ENCODE data around the gene COL4A5.
"Not testable (repeated sequence)": the region's sequence is repeated elsewhere in the genome, so short reads cannot be mapped to it uniquely, and the experiment has no call there.

COL4A5 gene

GRCh38 chrX:108453841-108454240 is 14.2 kb downstream of the COL4A5 start:
- DNase-seq: no peak
- CTCF ChIA-PET: no interaction called here
- H3K27me3 ChIP-seq (replicated peaks in 2 of 5; ENCODE audit: control insufficient read depth in 4 of 5, insufficient read depth in 5 of 5, low read length in 4 of 5): peaks cover 0 to 2% (median 0%) of the 10 kb centered on the region in 5 experiments
- peaks cover 0 to 1% (median 0%) of the 10 kb centered on the region in 5 experiments for H3K9me3 ChIP-seq (ENCODE audit: control extremely low read depth in 1 of 5, control insufficient read depth in 4 of 5, insufficient read depth in 2 of 5, low read depth in 1 of 5, low read length in 4 of 5)
- WGBS (ENCODE audit: insufficient coverage): 86% methylated on average over 1 of the region's 3 CpGs
- no peaks in the 10 kb centered on the region for H3K4me1 ChIP-seq (ENCODE audit: control extremely low read depth in 1 of 4, control insufficient read depth in 4 of 4, insufficient read depth in 4 of 4, low read length in 3 of 4)
- POLR2A ChIA-PET: no interaction called here
- H3K27ac ChIP-seq (ENCODE audit: insufficient read depth in 1 of 2, low read depth in 1 of 2, low read length in 2 of 2, poor library complexity in 1 of 2, severe bottlenecking in 2 of 2): no peak overlapping the region
- no peaks in the 10 kb centered on the region for H3K36me3 ChIP-seq (ENCODE audit: control insufficient read depth in 4 of 4, insufficient read depth in 4 of 4, low read length in 3 of 4)
- no peak overlapping the region for H3K4me3 ChIP-seq (ENCODE audit: control insufficient read depth in 1 of 7, extremely low read depth in 1 of 7, insufficient read depth in 4 of 7, low read depth in 2 of 7, low read length in 6 of 7)

- WGBS (ENCODE audit: insufficient coverage): 38% methylated on average over 2 of the region's 4 CpGs
Measured at GRCh38 chrX:108456971-108457477, 17.4 kb downstream of the COL4A5 start.

GRCh38 chrX:108464604-108465003 is 25.0 kb downstream of the COL4A5 start:
- ChIA-PET POLR2A (no interaction called here), CTCF (no interaction called here)
- peaks cover 0 to 4% (median 0%) of the 10 kb centered on the region in 5 experiments for H3K27me3 ChIP-seq (replicated peaks in 2 of 5; ENCODE audit: control insufficient read depth in 4 of 5, insufficient read depth in 5 of 5, low read length in 4 of 5)
- no peaks in the 10 kb centered on the region for H3K4me1 ChIP-seq (ENCODE audit: control extremely low read depth in 1 of 4, control insufficient read depth in 4 of 4, insufficient read depth in 4 of 4, low read length in 3 of 4)
- no peak overlapping the region for H3K27ac ChIP-seq (ENCODE audit: insufficient read depth in 1 of 2, low read depth in 1 of 2, low read length in 2 of 2, poor library complexity in 1 of 2, severe bottlenecking in 2 of 2)
- 69% methylated on average over 2 of the region's 3 CpGs for WGBS (ENCODE audit: insufficient coverage)
- H3K4me3 ChIP-seq (ENCODE audit: control insufficient read depth in 1 of 7, extremely low read depth in 1 of 7, insufficient read depth in 4 of 7, low read depth in 2 of 7, low read length in 6 of 7): no peak overlapping the region
- H3K36me3 ChIP-seq (ENCODE audit: control insufficient read depth in 4 of 4, insufficient read depth in 4 of 4, low read length in 3 of 4): no peaks in the 10 kb centered on the region
- DNase-seq: no peak
- no peaks in the 10 kb centered on the region for H3K9me3 ChIP-seq (ENCODE audit: control extremely low read depth in 1 of 5, control insufficient read depth in 4 of 5, insufficient read depth in 2 of 5, low read depth in 1 of 5, low read length in 4 of 5)

More at GRCh38 chrX:108456971-108457477, 17.4 kb downstream of the COL4A5 start:
- CTCF ChIA-PET: no interaction called here
- Histone ChIP-seq H3K4me1 (ENCODE audit: control extremely low read depth in 1 of 4, control insufficient read depth in 4 of 4, insufficient read depth in 4 of 4, low read length in 3 of 4) (no peaks in the 10 kb centered on the region), H3K36me3 (ENCODE audit: control insufficient read depth in 4 of 4, insufficient read depth in 4 of 4, low read length in 3 of 4) (no peaks in the 10 kb centered on the region), H3K4me3 (ENCODE audit: control insufficient read depth in 1 of 7, extremely low read depth in 1 of 7, insufficient read depth in 4 of 7, low read depth in 2 of 7, low read length in 6 of 7) (no peak overlapping the region), H3K27me3 (replicated peaks in 2 of 5; ENCODE audit: control insufficient read depth in 4 of 5, insufficient read depth in 5 of 5, low read length in 4 of 5) (peaks cover 0 to 2% (median 0%) of the 10 kb centered on the region in 5 experiments), H3K27ac (ENCODE audit: insufficient read depth in 1 of 2, low read depth in 1 of 2, low read length in 2 of 2, poor library complexity in 1 of 2, severe bottlenecking in 2 of 2) (no peak overlapping the region), H3K9me3 (ENCODE audit: control extremely low read depth in 1 of 5, control insufficient read depth in 4 of 5, insufficient read depth in 2 of 5, low read depth in 1 of 5, low read length in 4 of 5) (peaks cover 0 to 1% (median 0%) of the 10 kb centered on the region in 5 experiments)
- no peak for DNase-seq
- POLR2A ChIA-PET: no interaction called here

GRCh38 chrX:108468486-108468885 is 28.8 kb downstream of the COL4A5 start:
- 43% methylated on average over 1 of the region's 1 CpG for WGBS (ENCODE audit: insufficient coverage)
- ChIA-PET POLR2A (no interaction called here), CTCF (interaction anchor here (1.2 kb wide), 1 partner anchor 268 kb away, joined by 3 read pairs; no protein-coding TSS in a partner anchor)
- Histone ChIP-seq H3K4me3 (ENCODE audit: control insufficient read depth in 1 of 7, extremely low read depth in 1 of 7, insufficient read depth in 4 of 7, low read depth in 2 of 7, low read length in 6 of 7) (no peak overlapping the region), H3K9me3 (ENCODE audit: control extremely low read depth in 1 of 5, control insufficient read depth in 4 of 5, insufficient read depth in 2 of 5, low read depth in 1 of 5, low read length in 4 of 5) (no peaks in the 10 kb centered on the region), H3K27me3 (replicated peaks in 2 of 5; ENCODE audit: control insufficient read depth in 4 of 5, insufficient read depth in 5 of 5, low read length in 4 of 5) (peaks cover 0 to 2% (median 0%) of the 10 kb centered on the region in 5 experiments), H3K4me1 (ENCODE audit: control extremely low read depth in 1 of 4, control insufficient read depth in 4 of 4, insufficient read depth in 4 of 4, low read length in 3 of 4) (no peaks in the 10 kb centered on the region), H3K27ac (ENCODE audit: insufficient read depth in 1 of 2, low read depth in 1 of 2, low read length in 2 of 2, poor library complexity in 1 of 2, severe bottlenecking in 2 of 2) (no peak overlapping the region), H3K36me3 (ENCODE audit: control insufficient read depth in 4 of 4, insufficient read depth in 4 of 4, low read length in 3 of 4) (no peaks in the 10 kb centered on the region)
- DNase-seq: no peak

- ChIA-PET CTCF (no interaction called here), POLR2A (no interaction called here)
- DNase-seq: no peak
- Histone ChIP-seq H3K27me3 (replicated peaks in 2 of 5; ENCODE audit: control insufficient read depth in 4 of 5, insufficient read depth in 5 of 5, low read length in 4 of 5) (no peaks in the 10 kb centered on the region), H3K36me3 (ENCODE audit: control insufficient read depth in 4 of 4, insufficient read depth in 4 of 4, low read length in 3 of 4) (no peaks in the 10 kb centered on the region), H3K9me3 (ENCODE audit: control extremely low read depth in 1 of 5, control insufficient read depth in 4 of 5, insufficient read depth in 2 of 5, low read depth in 1 of 5, low read length in 4 of 5) (peaks cover 0 to 3% (median 0%) of the 10 kb centered on the region in 5 experiments), H3K4me1 (ENCODE audit: control extremely low read depth in 1 of 4, control insufficient read depth in 4 of 4, insufficient read depth in 4 of 4, low read length in 3 of 4) (no peaks in the 10 kb centered on the region), H3K4me3 (ENCODE audit: control insufficient read depth in 1 of 7, extremely low read depth in 1 of 7, insufficient read depth in 4 of 7, low read depth in 2 of 7, low read length in 6 of 7) (no peak overlapping the region), H3K27ac (ENCODE audit: insufficient read depth in 1 of 2, low read depth in 1 of 2, low read length in 2 of 2, poor library complexity in 1 of 2, severe bottlenecking in 2 of 2) (no peak overlapping the region)
Measured at GRCh38 chrX:108473979-108474378, 34.3 kb downstream of the COL4A5 start.

- H3K27ac ChIP-seq (ENCODE audit: insufficient read depth in 1 of 2, low read depth in 1 of 2, low read length in 2 of 2, poor library complexity in 1 of 2, severe bottlenecking in 2 of 2); H3K9me3 ChIP-seq (ENCODE audit: control extremely low read depth in 1 of 5, control insufficient read depth in 4 of 5, insufficient read depth in 2 of 5, low read depth in 1 of 5, low read length in 4 of 5); POLR2A ChIA-PET: not testable (repeated sequence)
Measured at GRCh38 chrX:108481528-108481927, 41.9 kb downstream of the COL4A5 start.

GRCh38 chrX:108484251-108484650 is 44.6 kb downstream of the COL4A5 start:
- CTCF ChIA-PET: no interaction called here
- Histone ChIP-seq H3K4me1 (ENCODE audit: control extremely low read depth in 1 of 4, control insufficient read depth in 4 of 4, insufficient read depth in 4 of 4, low read length in 3 of 4) (no peaks in the 10 kb centered on the region), H3K4me3 (ENCODE audit: control insufficient read depth in 1 of 7, extremely low read depth in 1 of 7, insufficient read depth in 4 of 7, low read depth in 2 of 7, low read length in 6 of 7) (no peak overlapping the region), H3K27me3 (replicated peaks in 2 of 5; ENCODE audit: control insufficient read depth in 4 of 5, insufficient read depth in 5 of 5, low read length in 4 of 5) (peaks cover 0 to 2% (median 0%) of the 10 kb centered on the region in 5 experiments), H3K9me3 (ENCODE audit: control extremely low read depth in 1 of 5, control insufficient read depth in 4 of 5, insufficient read depth in 2 of 5, low read depth in 1 of 5, low read length in 4 of 5) (peaks cover 0 to 1% (median 0%) of the 10 kb centered on the region in 5 experiments), H3K27ac (ENCODE audit: insufficient read depth in 1 of 2, low read depth in 1 of 2, low read length in 2 of 2, poor library complexity in 1 of 2, severe bottlenecking in 2 of 2) (no peak overlapping the region), H3K36me3 (ENCODE audit: control insufficient read depth in 4 of 4, insufficient read depth in 4 of 4, low read length in 3 of 4) (no peaks in the 10 kb centered on the region)
- no peak for DNase-seq
- POLR2A ChIA-PET: no interaction called here
- WGBS (ENCODE audit: insufficient coverage): 83% methylated on average over 3 of the region's 3 CpGs

More at GRCh38 chrX:108481528-108481927, 41.9 kb downstream of the COL4A5 start:
- WGBS (ENCODE audit: insufficient coverage): 93% methylated on average over 4 of the region's 6 CpGs
- H3K4me3 ChIP-seq (ENCODE audit: control insufficient read depth in 1 of 7, extremely low read depth in 1 of 7, insufficient read depth in 4 of 7, low read depth in 2 of 7, low read length in 6 of 7); DNase-seq; H3K36me3 ChIP-seq (ENCODE audit: control insufficient read depth in 4 of 4, insufficient read depth in 4 of 4, low read length in 3 of 4); CTCF ChIA-PET; H3K27me3 ChIP-seq (replicated peaks in 2 of 5; ENCODE audit: control insufficient read depth in 4 of 5, insufficient read depth in 5 of 5, low read length in 4 of 5); H3K4me1 ChIP-seq (ENCODE audit: control extremely low read depth in 1 of 4, control insufficient read depth in 4 of 4, insufficient read depth in 4 of 4, low read length in 3 of 4): not testable (repeated sequence)
